HCT116 (cell line): ENCODE results near the gene SPI1. TPM values are rescaled to one million over a fixed set of nuclear protein-coding genes. Genes with fewer than 3 reads are reported as not detected.

Experiments
- ATAC-seq: fragments of 200-7000 bp; cut with Tn5 transposase; 2 replicates; pipeline ENCODE4 v1.9.1; 2020; ENCODE audit warnings: mild to moderate bottlenecking, moderate library complexity
- BruUV-seq: library from RNA; stranded (reverse); fragments of 400-500 nt; replicated peaks from 2 replicates; lab custom pipeline; 2021; lab: Mats Ljungman, UMichigan
- CTCF ChIA-PET: fragments of 300-600 bp; sonication (Branson Sonifier 250); formaldehyde crosslinking; loops from one replicate; lab custom pipeline; 2021; ENCODE audit warnings: antibody characterized with exemption; lab: Charles Lee
- POLR2A ChIA-PET: fragments of 300-600, 350-600 bp; sonication (Branson Sonifier 250); formaldehyde crosslinking; loops from one replicate; lab custom pipeline; 2021; ENCODE audit warnings: antibody characterized with exemption; lab: Charles Lee
- RAD21 ChIA-PET, 2 experiments: fragments of 300-600 bp; sonication (Branson Sonifier 250); formaldehyde crosslinking; loops; one replicate each; lab custom pipeline; 2023; ENCODE audit warnings: low total read pairs in 2 of 2; ENCODE audit not compliant: uncharacterized antibody in 2 of 2, unreplicated experiment in 2 of 2, low non-redundant PET in 1 of 2; lab: Charles Lee
- DNase-seq: peaks from one replicate; pipeline ENCODE4 v3.0.0-alpha.2; 2010; ENCODE audit warnings: low read depth, low spot score
- H2AFZ ChIP-seq: fragments of 200-600 bp; shearing (Covaris generic), sonication (generic); 2 replicates; pipeline ENCODE4 v1.6.1; 2017; ENCODE audit warnings: low read depth, mixed run types, mixed read lengths, antibody characterized with exemption, low read length; ENCODE audit not compliant: poor library complexity, severe bottlenecking
- H3K27ac ChIP-seq: 2 replicates; pipeline ENCODE4 v1.5.1; 2012; ENCODE audit warnings: low read depth, low read length
- H3K27me3 ChIP-seq: fragments of 200-600 bp; sonication (generic); 2 replicates; pipeline ENCODE4 v1.6.1; 2016; ENCODE audit warnings: mixed run types, low read length, mixed read lengths; ENCODE audit not compliant: insufficient read depth
- H3K36me3 ChIP-seq, 2 experiments: fragments of 200-500 bp in 1 of 2; fragments of 200-600 bp in 1 of 2; sonication (Bioruptor generic) in 1 of 2; sonication (generic) in 1 of 2; 2 replicates each; pipeline versions ENCODE4 v1.5.1 to v1.6.1; 2014 to 2016; ENCODE audit warnings: low read length in 2 of 2, inconsistent platforms in 1 of 2, mixed read lengths in 1 of 2, mixed run types in 1 of 2; ENCODE audit not compliant: insufficient read depth in 2 of 2, control insufficient read depth in 1 of 2
- H3K4me1 ChIP-seq, 2 experiments: fragments of 200-600 bp in 1 of 2; sonication (generic) in 1 of 2; 2 replicates each; pipeline versions ENCODE4 v1.5.1 to v1.6.1; 2012 to 2017; ENCODE audit warnings: low read length in 2 of 2, inconsistent platforms in 1 of 2, mild to moderate bottlenecking in 1 of 2, mixed read lengths in 1 of 2, mixed run types in 1 of 2, moderate library complexity in 1 of 2; ENCODE audit not compliant: insufficient read depth in 2 of 2, control insufficient read depth in 1 of 2
- H3K4me2 ChIP-seq: fragments of 200-600 bp; sonication (generic); 2 replicates; pipeline ENCODE4 v1.6.1; 2017; ENCODE audit warnings: mixed run types, low read length, mixed read lengths
- H3K4me3 ChIP-seq, 2 experiments: fragments of 200-600 bp in 1 of 2; sonication (generic) in 1 of 2; replicated peaks in 1 of 2; 2 replicates each; pipeline ENCODE4 v1.5.1; 2011 to 2016; ENCODE audit warnings: low read length in 2 of 2, control low read depth in 1 of 2, low read depth in 1 of 2, mild to moderate bottlenecking in 1 of 2, mixed read lengths in 1 of 2, mixed run types in 1 of 2
- H3K79me2 ChIP-seq: fragments of 200-600 bp; sonication (generic); 2 replicates; pipeline ENCODE4 v1.6.1; 2017; ENCODE audit warnings: mild to moderate bottlenecking, mixed run types, low read length, moderate library complexity, mixed read lengths; ENCODE audit not compliant: insufficient read depth
- H3K9ac ChIP-seq: fragments of 200-600 bp; sonication (generic); 2 replicates; pipeline ENCODE4 v1.6.1; 2016; ENCODE audit warnings: low read length, mixed read lengths
- H3K9me2 ChIP-seq: fragments of 200-600 bp; sonication (generic), shearing (Covaris generic); 2 replicates; pipeline ENCODE4 v1.6.1; 2017; ENCODE audit warnings: mixed run types, mild to moderate bottlenecking, moderate library complexity; ENCODE audit not compliant: insufficient read depth
- H3K9me3 ChIP-seq, 2 experiments: fragments of 200-500 bp in 1 of 2; fragments of 200-600 bp in 1 of 2; sonication (Bioruptor generic) in 1 of 2; sonication (generic) in 1 of 2; 2 replicates each; pipeline ENCODE4 v1.6.1; 2014 to 2017; ENCODE audit warnings: low read length in 2 of 2, mixed read lengths in 2 of 2, inconsistent platforms in 1 of 2, low read depth in 1 of 2, mild to moderate bottlenecking in 1 of 2, mixed run types in 1 of 2, moderate library complexity in 1 of 2; ENCODE audit not compliant: control insufficient read depth in 1 of 2, insufficient read depth in 1 of 2
- H4K20me1 ChIP-seq: fragments of 200-600 bp; sonication (generic), shearing (Covaris generic); 2 replicates; pipeline ENCODE4 v1.6.1; 2017; ENCODE audit warnings: mixed run types, mild to moderate bottlenecking, moderate library complexity; ENCODE audit not compliant: insufficient read depth
- ELF1 ChIP-seq: IDR thresholded peaks from 2 replicates; pipeline ENCODE4 v1.6.1; 2012; ENCODE audit warnings: low read depth, borderline replicate concordance
- EZH2 ChIP-seq: fragments of 200-600 bp; sonication (generic); IDR thresholded peaks from 2 replicates; pipeline ENCODE4 v1.6.1; 2017; ENCODE audit warnings: antibody characterized with exemption, mixed run types
- EZH2phosphoT487 ChIP-seq: fragments of 200-600 bp; IDR thresholded peaks from 2 replicates; pipeline ENCODE4 v1.6.1; 2018; ENCODE audit warnings: antibody characterized with exemption, borderline replicate concordance
- JUND ChIP-seq: IDR thresholded peaks from 2 replicates; pipeline ENCODE4 v1.6.1; 2012
- POLR2AphosphoS5 ChIP-seq: IDR thresholded peaks from 2 replicates; pipeline ENCODE4 v1.6.1; 2011; ENCODE audit warnings: mild to moderate bottlenecking, low read depth, low read length, moderate library complexity
- RAD21 ChIP-seq: IDR thresholded peaks from 2 replicates; pipeline ENCODE4 v1.6.1; 2012; ENCODE audit warnings: low read depth, mild to moderate bottlenecking
- YY1 ChIP-seq: IDR thresholded peaks from 2 replicates; pipeline ENCODE4 v1.6.1; 2011; ENCODE audit warnings: low read length, low read depth, moderate library complexity, mild to moderate bottlenecking; ENCODE audit not compliant: insufficient replicate concordance; ENCODE audit errors: extremely low read depth
- intact Hi-C: fragments of 100-400 bp; cut with micrococcal nuclease; formaldehyde crosslinking; loops from 2 replicates; pipeline ENCODE4 v1.10.0; 2022
- total RNA-seq: library from RNA; stranded (reverse); gene quantifications from one replicate; pipeline ENCODE4 v1.2.1, GENCODE V29; 2021; ENCODE audit not compliant: unreplicated experiment
- TF ChIP-seq, protein P1 (sequence below), 3 experiments: fragments of 200-600 bp in 1 of 3; sonication (generic) in 1 of 3; IDR thresholded peaks in 2 of 3; conservative IDR thresholded peaks in 1 of 3; 2 replicates each; pipeline ENCODE4 v1.5.1; 2012 to 2017; ENCODE audit warnings: low read depth in 2 of 3, low read length in 2 of 3, antibody characterized with exemption in 1 of 3, borderline replicate concordance in 1 of 3, control low read depth in 1 of 3, mild to moderate bottlenecking in 1 of 3, mixed read lengths in 1 of 3, mixed run types in 1 of 3, moderate library complexity in 1 of 3; ENCODE audit not compliant: insufficient read depth in 1 of 3
- TF ChIP-seq, protein P2 (sequence below): IDR thresholded peaks from 2 replicates; pipeline ENCODE4 v1.6.1; 2011; ENCODE audit warnings: mild to moderate bottlenecking, low read length, moderate library complexity; ENCODE audit not compliant: insufficient replicate concordance; ENCODE audit errors: extremely low read depth

SPI1 gene
- total RNA-seq, 1 experiment from 2014 or later: 0.32 TPM

GRCh38 chr11:47379317-47379716 is 970 bp upstream of the SPI1 start:
- ChIA-PET RAD21 (no interaction called here), CTCF (no interaction called here), POLR2A (no interaction called here)
- intact Hi-C loops: no loop called here
- no peak overlapping the region for H3K9ac ChIP-seq
- BruUV-seq: no TSS peak
- no peaks in the 10 kb centered on the region for H3K9me2 ChIP-seq
- ATAC-seq: no peak
- no peak overlapping the region for H3K4me2 ChIP-seq
- no peak overlapping the region for H3K4me3 ChIP-seq
- no peaks in the 10 kb centered on the region for H3K9me3 ChIP-seq
- H3K27ac ChIP-seq: no peak overlapping the region
- no peaks in the 10 kb centered on the region for H3K36me3 ChIP-seq
- no peak for TF ChIP-seq EZH2
- TF ChIP-seq JUND: no peak
- TF ChIP-seq EZH2phosphoT487: no peak
- no peak for TF ChIP-seq YY1
- no peak for TF ChIP-seq POLR2AphosphoS5
- TF ChIP-seq ELF1: no peak
- H3K4me1 ChIP-seq: peaks cover 8 to 21% of the 10 kb centered on the region in 2 experiments; a peak in 3 of 4 replicates
- H4K20me1 ChIP-seq: no peaks in the 10 kb centered on the region
- no peaks in the 10 kb centered on the region for H3K27me3 ChIP-seq
- H2AFZ ChIP-seq: no peak overlapping the region
- no peaks in the 10 kb centered on the region for H3K79me2 ChIP-seq
- DNase-seq: no peak

- Histone ChIP-seq H3K27me3 (no peaks in the 10 kb centered on the region), H3K4me3 (no peak overlapping the region), H3K79me2 (no peaks in the 10 kb centered on the region), H2AFZ (no peak overlapping the region), H3K36me3 (no peaks in the 10 kb centered on the region), H3K4me2 (no peak overlapping the region), H3K4me1 (peaks cover 11 to 26% of the 10 kb centered on the region in 2 experiments; a peak in 3 of 4 replicates), H3K9ac (no peak overlapping the region), H3K27ac (no peak overlapping the region), H3K9me2 (no peaks in the 10 kb centered on the region), H4K20me1 (no peaks in the 10 kb centered on the region), H3K9me3 (no peaks in the 10 kb centered on the region)
- POLR2A ChIA-PET: no interaction called here
- BruUV-seq: no TSS peak
- intact Hi-C loops: no loop called here
- no peak for DNase-seq
- CTCF ChIA-PET: no interaction called here
- TF ChIP-seq ELF1 (no peak), EZH2phosphoT487 (no peak), EZH2 (no peak), RAD21 (no peak)
- TF ChIP-seq, protein P1, sequence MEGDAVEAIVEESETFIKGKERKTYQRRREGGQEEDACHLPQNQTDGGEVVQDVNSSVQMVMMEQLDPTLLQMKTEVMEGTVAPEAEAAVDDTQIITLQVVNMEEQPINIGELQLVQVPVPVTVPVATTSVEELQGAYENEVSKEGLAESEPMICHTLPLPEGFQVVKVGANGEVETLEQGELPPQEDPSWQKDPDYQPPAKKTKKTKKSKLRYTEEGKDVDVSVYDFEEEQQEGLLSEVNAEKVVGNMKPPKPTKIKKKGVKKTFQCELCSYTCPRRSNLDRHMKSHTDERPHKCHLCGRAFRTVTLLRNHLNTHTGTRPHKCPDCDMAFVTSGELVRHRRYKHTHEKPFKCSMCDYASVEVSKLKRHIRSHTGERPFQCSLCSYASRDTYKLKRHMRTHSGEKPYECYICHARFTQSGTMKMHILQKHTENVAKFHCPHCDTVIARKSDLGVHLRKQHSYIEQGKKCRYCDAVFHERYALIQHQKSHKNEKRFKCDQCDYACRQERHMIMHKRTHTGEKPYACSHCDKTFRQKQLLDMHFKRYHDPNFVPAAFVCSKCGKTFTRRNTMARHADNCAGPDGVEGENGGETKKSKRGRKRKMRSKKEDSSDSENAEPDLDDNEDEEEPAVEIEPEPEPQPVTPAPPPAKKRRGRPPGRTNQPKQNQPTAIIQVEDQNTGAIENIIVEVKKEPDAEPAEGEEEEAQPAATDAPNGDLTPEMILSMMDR (IDR thresholded peaks at IDR 0.05 in 2 of 3, conservative IDR thresholded peaks at IDR 0.05 in 1 of 3; ENCODE audit: borderline replicate concordance in 1 of 3, insufficient read depth in 1 of 3, low read depth in 2 of 3, low read length in 2 of 3): no peak
- TF ChIP-seq, protein P2, sequence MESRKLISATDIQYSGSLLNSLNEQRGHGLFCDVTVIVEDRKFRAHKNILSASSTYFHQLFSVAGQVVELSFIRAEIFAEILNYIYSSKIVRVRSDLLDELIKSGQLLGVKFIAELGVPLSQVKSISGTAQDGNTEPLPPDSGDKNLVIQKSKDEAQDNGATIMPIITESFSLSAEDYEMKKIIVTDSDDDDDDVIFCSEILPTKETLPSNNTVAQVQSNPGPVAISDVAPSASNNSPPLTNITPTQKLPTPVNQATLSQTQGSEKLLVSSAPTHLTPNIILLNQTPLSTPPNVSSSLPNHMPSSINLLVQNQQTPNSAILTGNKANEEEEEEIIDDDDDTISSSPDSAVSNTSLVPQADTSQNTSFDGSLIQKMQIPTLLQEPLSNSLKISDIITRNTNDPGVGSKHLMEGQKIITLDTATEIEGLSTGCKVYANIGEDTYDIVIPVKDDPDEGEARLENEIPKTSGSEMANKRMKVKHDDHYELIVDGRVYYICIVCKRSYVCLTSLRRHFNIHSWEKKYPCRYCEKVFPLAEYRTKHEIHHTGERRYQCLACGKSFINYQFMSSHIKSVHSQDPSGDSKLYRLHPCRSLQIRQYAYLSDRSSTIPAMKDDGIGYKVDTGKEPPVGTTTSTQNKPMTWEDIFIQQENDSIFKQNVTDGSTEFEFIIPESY: no peak
- no peak for ATAC-seq
- RAD21 ChIA-PET: no interaction called here
Observed at GRCh38 chr11:47378836-47379170, 456 bp upstream of the SPI1 start.
